Glomerular visceral epithelial cell (primary cell): ENCODE data around the gene DNAH3.
"Not testable (repeated sequence)": the region's sequence is repeated elsewhere in the genome, so short reads cannot be mapped to it uniquely, and the experiment has no call there.

Source experiments
- DNase-seq: peaks from one replicate; pipeline ENCODE4 v3.0.0-alpha.2; 2016; ENCODE audit errors: extremely low spot score

Gene DNAH3

GRCh38 chr16:21120976-21121520 lies 29.6 kb downstream of the DNAH3 start:
- DNase-seq = no peak

- DNase-seq = no peak
These were observed 33.1 kb downstream of the DNAH3 start for GRCh38 chr16:21117567-21117966.

GRCh38 chr16:21116148-21116693 lies 34.4 kb downstream of the DNAH3 start:
- no peak for DNase-seq

- not testable (repeated sequence) for DNase-seq
These were observed 35.1 kb downstream of the DNAH3 start for GRCh38 chr16:21115551-21115950.

GRCh38 chr16:21103941-21104860 lies 46.4 kb downstream of the DNAH3 start:
- DNase-seq = peak; percentile 27

- DNase-seq = no peak
These were observed 48.8 kb downstream of the DNAH3 start for GRCh38 chr16:21101631-21102420.

GRCh38 chr16:21100447-21100846 lies 50.2 kb downstream of the DNAH3 start:
- peak; percentile 36 for DNase-seq

GRCh38 chr16:21097151-21097550 lies 53.5 kb downstream of the DNAH3 start:
- DNase-seq = peak; percentile 22

- not testable (repeated sequence) for DNase-seq
These were observed 55.9 kb downstream of the DNAH3 start for GRCh38 chr16:21094719-21095118.

GRCh38 chr16:21092951-21093350 lies 57.7 kb downstream of the DNAH3 start:
- no peak for DNase-seq

GRCh38 chr16:21088646-21089538 lies 61.8 kb downstream of the DNAH3 start:
- no peak for DNase-seq

GRCh38 chr16:21088143-21088542 lies 62.5 kb downstream of the DNAH3 start:
- DNase-seq = no peak

- DNase-seq = no peak
These were observed 65.9 kb downstream of the DNAH3 start for GRCh38 chr16:21084631-21085225.

GRCh38 chr16:21083729-21084268 lies 66.8 kb downstream of the DNAH3 start:
- peak; percentile 35 for DNase-seq

GRCh38 chr16:21081329-21081728 lies 69.3 kb downstream of the DNAH3 start:
- no peak for DNase-seq

GRCh38 chr16:21078563-21078962 lies 72.1 kb downstream of the DNAH3 start:
- DNase-seq = no peak

- DNase-seq = no peak
These were observed 74.3 kb downstream of the DNAH3 start for GRCh38 chr16:21076186-21076883.

- DNase-seq = no peak
These were observed 75.4 kb downstream of the DNAH3 start for GRCh38 chr16:21075252-21075651.

- DNase-seq = no peak
These were observed 77.7 kb downstream of the DNAH3 start for GRCh38 chr16:21072976-21073375.

- no peak for DNase-seq
These were observed 78.9 kb downstream of the DNAH3 start for GRCh38 chr16:21071741-21072140.
